ENCODE measurements around the gene CD40.

The CD40 gene

DNA sequence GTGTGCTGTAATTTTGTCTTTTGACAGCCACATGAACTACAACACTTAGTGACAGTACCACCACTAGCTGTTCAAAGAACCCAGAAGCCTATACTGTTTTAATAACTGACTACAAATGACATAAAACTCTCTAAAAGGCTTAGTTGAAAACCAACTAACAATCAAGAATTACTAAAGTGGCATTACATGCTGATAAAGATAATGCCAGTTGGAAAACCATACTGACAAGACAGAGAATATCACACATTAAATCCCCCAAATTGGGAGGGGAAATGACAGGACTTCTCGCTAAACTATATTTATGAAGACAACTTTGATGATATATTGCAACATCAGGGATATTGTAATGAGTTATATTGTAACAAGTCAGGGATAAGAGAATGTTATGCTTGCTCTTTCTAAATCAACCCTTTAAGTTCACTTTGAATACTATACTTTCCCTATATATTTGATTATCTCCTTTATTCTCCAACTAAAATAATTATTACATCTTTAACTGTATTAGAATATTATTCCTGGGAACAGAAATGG, 34.5 kb upstream of the CD40 start:
- peaks cover 6% of the 10 kb centered on the region for H3K4me1 ChIP-seq (ENCODE audit: control insufficient read depth, low read depth, low read length)
- no CpG with 5 or more reads among the region's 1 CpG for WGBS (ENCODE audit: extremely low coverage, insufficient coverage, low lambda C conversion rate)

DNA sequence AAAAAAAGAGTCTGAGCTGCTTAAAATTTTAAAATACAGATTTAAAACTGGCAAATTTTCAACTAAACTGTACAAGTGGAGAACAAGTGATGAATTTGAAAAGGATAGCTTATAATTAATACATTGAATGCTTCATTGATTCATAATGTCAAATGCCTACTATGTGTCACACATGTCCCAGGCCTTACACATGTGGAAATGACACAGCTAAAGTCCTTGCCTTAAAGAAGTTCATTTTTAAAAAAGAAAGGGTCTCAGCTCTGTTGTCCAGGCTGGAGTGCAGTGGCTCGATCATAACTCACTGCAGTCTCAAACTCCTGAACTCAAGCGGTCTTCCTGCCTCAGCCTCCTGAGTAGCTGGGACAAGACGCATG, 33.3 kb upstream of the CD40 start:
- Histone ChIP-seq H3K23ac (ENCODE audit: low read length) (no peak overlapping the region), H3K79me1 (ENCODE audit: low read length) (peaks cover 10% of the 10 kb centered on the region), H3K18ac (ENCODE audit: low read length) (no peak overlapping the region), H2BK120ac (ENCODE audit: low read depth, low read length) (no peak overlapping the region), H3K4ac (ENCODE audit: low read depth, low read length) (no peak overlapping the region), H3K79me2 (ENCODE audit: control insufficient read depth, insufficient read depth, low read length) (peaks cover 59% of the 10 kb centered on the region), H3K4me2 (ENCODE audit: low read length) (no peak overlapping the region), H3K4me3 (ENCODE audit: low read length) (no peak overlapping the region), H2BK5ac (ENCODE audit: low read length) (no peak overlapping the region), H3K27ac (ENCODE audit: low read depth, low read length) (no peak overlapping the region), H3K36me3 (ENCODE audit: control insufficient read depth, insufficient read depth, low read length) (no peaks in the 10 kb centered on the region), H3K56ac (ENCODE audit: low read length) (no peak overlapping the region), H4K5ac (ENCODE audit: low read length) (no peak overlapping the region), H2AK5ac (ENCODE audit: low read length) (no peak overlapping the region), H3K27me3 (ENCODE audit: insufficient read depth, low read length, poor library complexity) (no peaks in the 10 kb centered on the region), H4K8ac (ENCODE audit: low read depth, low read length) (no peak overlapping the region), H3K4me1 (ENCODE audit: control insufficient read depth, low read depth, low read length) (peaks cover 7% of the 10 kb centered on the region), H3K9ac (ENCODE audit: low read length) (no peak overlapping the region), H2BK15ac (replicated peaks; ENCODE audit: low read depth) (no peak overlapping the region)
- no peak for DNase-seq
- WGBS (ENCODE audit: extremely low coverage, insufficient coverage, low lambda C conversion rate), result no CpG with 5 or more reads among the region's 3 CpGs

More for the DNA sequence above, 34.5 kb upstream of the CD40 start:
- H3K56ac ChIP-seq (ENCODE audit: low read length), result no peak overlapping the region
- no peak overlapping the region for H3K4me2 ChIP-seq (ENCODE audit: low read length)
- no peak for DNase-seq
- no peak overlapping the region for H4K5ac ChIP-seq (ENCODE audit: low read length)
- H3K23ac ChIP-seq (ENCODE audit: low read length), result no peak overlapping the region
- H2BK5ac ChIP-seq (ENCODE audit: low read length), result no peak overlapping the region
- H3K4me3 ChIP-seq (ENCODE audit: low read length), result no peak overlapping the region
- H3K79me1 ChIP-seq (ENCODE audit: low read length), result peaks cover 11% of the 10 kb centered on the region
- no peak overlapping the region for H4K8ac ChIP-seq (ENCODE audit: low read depth, low read length)
- H2AK5ac ChIP-seq (ENCODE audit: low read length), result no peak overlapping the region
- peaks cover 54% of the 10 kb centered on the region for H3K79me2 ChIP-seq (ENCODE audit: control insufficient read depth, insufficient read depth, low read length)
- no peak overlapping the region for H3K4ac ChIP-seq (ENCODE audit: low read depth, low read length)
- H2BK15ac ChIP-seq (replicated peaks; ENCODE audit: low read depth), result no peak overlapping the region
- H3K9ac ChIP-seq (ENCODE audit: low read length), result no peak overlapping the region
- no peak overlapping the region for H3K27ac ChIP-seq (ENCODE audit: low read depth, low read length)
- no peak overlapping the region for H3K18ac ChIP-seq (ENCODE audit: low read length)
- H3K36me3 ChIP-seq (ENCODE audit: control insufficient read depth, insufficient read depth, low read length), result no peaks in the 10 kb centered on the region
- no peak overlapping the region for H2BK120ac ChIP-seq (ENCODE audit: low read depth, low read length)
- H3K27me3 ChIP-seq (ENCODE audit: insufficient read depth, low read length, poor library complexity), result no peaks in the 10 kb centered on the region

DNA sequence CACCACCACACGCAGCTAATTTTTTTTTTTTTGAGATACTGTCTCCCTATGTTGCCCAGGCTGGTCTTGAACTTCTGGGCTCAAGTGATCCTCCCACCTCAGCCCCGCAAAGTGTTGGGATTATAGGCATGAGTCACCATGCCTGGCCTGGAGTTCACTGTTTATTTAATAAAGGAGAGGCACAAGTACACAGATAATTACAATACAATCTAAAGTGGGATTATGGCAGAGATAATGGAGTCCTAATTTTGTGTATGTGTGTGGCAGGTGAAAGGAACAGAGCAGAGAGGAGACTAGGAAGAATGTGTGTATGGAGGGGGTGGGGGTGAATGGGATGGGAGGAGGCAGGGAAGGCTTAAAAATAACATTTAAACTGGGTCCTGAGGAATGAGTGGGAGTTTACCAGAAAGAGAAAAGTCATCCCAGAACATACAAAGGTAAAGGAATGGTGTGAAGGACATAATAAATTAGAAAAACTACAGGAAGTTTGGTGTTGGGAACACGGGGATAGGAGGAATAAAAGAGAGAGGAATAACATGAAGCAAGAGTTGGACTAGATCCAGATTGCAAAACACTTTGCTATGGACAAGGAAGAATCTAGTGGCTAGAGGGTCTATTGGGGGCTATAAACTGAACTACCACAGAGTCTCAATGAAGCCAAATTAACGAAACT, 32.8 kb upstream of the CD40 start:
- WGBS (ENCODE audit: extremely low coverage, insufficient coverage, low lambda C conversion rate), result no CpG with 5 or more reads among the region's 4 CpGs
- H3K4ac ChIP-seq (ENCODE audit: low read depth, low read length), result no peak overlapping the region
- H3K4me3 ChIP-seq (ENCODE audit: low read length), result no peak overlapping the region

DNA sequence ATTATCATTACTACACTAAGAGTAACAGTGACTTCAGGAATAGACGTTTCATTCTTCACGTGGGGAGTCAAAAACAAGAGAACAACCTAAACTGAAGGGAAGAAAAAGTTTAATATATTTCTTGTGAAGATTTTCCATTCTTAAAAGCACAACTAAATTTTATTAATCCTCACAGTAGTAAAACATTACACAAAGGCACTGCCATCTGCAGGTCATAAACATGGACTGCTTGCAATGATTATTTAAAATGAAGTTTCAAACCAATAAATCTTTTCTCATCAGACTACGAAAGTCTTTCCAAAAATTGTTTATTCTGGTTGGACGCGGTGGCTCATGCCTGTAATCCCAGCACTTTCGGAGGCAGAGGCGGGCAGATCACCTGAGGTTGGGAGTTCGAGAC, 31.0 kb upstream of the CD40 start:
- H3K4ac ChIP-seq (ENCODE audit: low read depth, low read length), result no peak overlapping the region
- no peak overlapping the region for H2BK15ac ChIP-seq (replicated peaks; ENCODE audit: low read depth)
- H4K5ac ChIP-seq (ENCODE audit: low read length), result no peak overlapping the region
- no peaks in the 10 kb centered on the region for H3K36me3 ChIP-seq (ENCODE audit: control insufficient read depth, insufficient read depth, low read length)
- no peak overlapping the region for H3K9ac ChIP-seq (ENCODE audit: low read length)
- peaks cover 10% of the 10 kb centered on the region for H3K79me1 ChIP-seq (ENCODE audit: low read length)
- H4K8ac ChIP-seq (ENCODE audit: low read depth, low read length), result no peak overlapping the region
- H3K27ac ChIP-seq (ENCODE audit: low read depth, low read length), result no peak overlapping the region
- no peak overlapping the region for H3K4me2 ChIP-seq (ENCODE audit: low read length)
- peaks cover 59% of the 10 kb centered on the region for H3K79me2 ChIP-seq (ENCODE audit: control insufficient read depth, insufficient read depth, low read length)
- peaks cover 7% of the 10 kb centered on the region for H3K4me1 ChIP-seq (ENCODE audit: control insufficient read depth, low read depth, low read length)
- no peak overlapping the region for H3K23ac ChIP-seq (ENCODE audit: low read length)
- WGBS (ENCODE audit: extremely low coverage, insufficient coverage, low lambda C conversion rate), result no CpG with 5 or more reads among the region's 8 CpGs
- no peak for DNase-seq
- no peak overlapping the region for H2BK120ac ChIP-seq (ENCODE audit: low read depth, low read length)
- H3K18ac ChIP-seq (ENCODE audit: low read length), result no peak overlapping the region
- no peak overlapping the region for H2BK5ac ChIP-seq (ENCODE audit: low read length)
- H2AK5ac ChIP-seq (ENCODE audit: low read length), result no peak overlapping the region
- no peak overlapping the region for H3K56ac ChIP-seq (ENCODE audit: low read length)
- no peak overlapping the region for H3K4me3 ChIP-seq (ENCODE audit: low read length)
- H3K27me3 ChIP-seq (ENCODE audit: insufficient read depth, low read length, poor library complexity), result no peaks in the 10 kb centered on the region

More for the DNA sequence above, 32.8 kb upstream of the CD40 start:
- peaks cover 7% of the 10 kb centered on the region for H3K4me1 ChIP-seq (ENCODE audit: control insufficient read depth, low read depth, low read length)
- peaks cover 59% of the 10 kb centered on the region for H3K79me2 ChIP-seq (ENCODE audit: control insufficient read depth, insufficient read depth, low read length)
- H3K79me1 ChIP-seq (ENCODE audit: low read length), result peaks cover 10% of the 10 kb centered on the region
- no peak overlapping the region for H4K8ac ChIP-seq (ENCODE audit: low read depth, low read length)
- H2AK5ac ChIP-seq (ENCODE audit: low read length), result no peak overlapping the region
- H3K36me3 ChIP-seq (ENCODE audit: control insufficient read depth, insufficient read depth, low read length), result no peaks in the 10 kb centered on the region
- H2BK120ac ChIP-seq (ENCODE audit: low read depth, low read length), result no peak overlapping the region
- no peak overlapping the region for H4K5ac ChIP-seq (ENCODE audit: low read length)
- H3K27ac ChIP-seq (ENCODE audit: low read depth, low read length), result no peak overlapping the region
- DNase-seq, result peak; percentile 30
- no peak overlapping the region for H3K9ac ChIP-seq (ENCODE audit: low read length)
- no peaks in the 10 kb centered on the region for H3K27me3 ChIP-seq (ENCODE audit: insufficient read depth, low read length, poor library complexity)
- H3K23ac ChIP-seq (ENCODE audit: low read length), result no peak overlapping the region
- no peak overlapping the region for H2BK15ac ChIP-seq (replicated peaks; ENCODE audit: low read depth)
- H3K56ac ChIP-seq (ENCODE audit: low read length), result no peak overlapping the region
- H3K18ac ChIP-seq (ENCODE audit: low read length), result no peak overlapping the region
- H3K4me2 ChIP-seq (ENCODE audit: low read length), result no peak overlapping the region
- no peak overlapping the region for H2BK5ac ChIP-seq (ENCODE audit: low read length)

DNA sequence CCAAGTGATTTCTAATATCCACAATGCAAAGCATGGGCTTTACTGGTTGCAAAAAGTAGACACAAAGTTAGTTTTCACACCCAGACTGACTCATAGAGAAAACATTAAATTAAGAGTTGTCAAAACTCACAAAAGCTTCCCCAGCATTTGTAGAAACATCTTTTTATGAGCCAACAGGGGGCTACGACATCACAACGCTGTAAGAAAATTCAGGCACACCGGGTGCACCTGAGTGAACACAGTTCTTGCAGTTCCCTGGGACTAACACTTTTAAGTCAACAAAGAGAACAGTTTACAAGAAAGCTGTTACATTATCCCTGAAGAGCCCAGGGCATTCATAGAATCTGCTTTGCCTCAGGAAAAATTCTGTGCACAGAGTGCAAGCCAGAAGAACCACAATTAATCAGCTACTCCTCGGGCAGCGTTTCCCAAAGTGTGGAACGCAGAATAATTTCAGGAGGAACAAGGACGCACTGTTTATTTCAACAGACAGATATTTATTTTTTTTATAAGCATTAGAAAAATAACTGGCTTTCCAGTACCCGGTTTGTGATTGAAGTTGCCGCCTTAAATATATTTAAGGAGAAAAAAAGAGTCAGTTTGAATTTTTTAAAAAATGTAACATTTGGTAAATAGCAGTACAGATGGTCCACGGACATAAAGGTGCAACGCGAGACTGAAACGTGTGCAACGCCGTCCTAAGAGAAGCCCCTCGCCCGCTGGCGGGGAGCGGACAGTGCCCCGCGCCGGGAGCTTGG, 29.5 kb upstream of the CD40 start:
- peak overlapping the region; percentile 98 for H3K27ac ChIP-seq (ENCODE audit: low read depth, low read length)
- H3K4ac ChIP-seq (ENCODE audit: low read depth, low read length), result no peak overlapping the region
- no peak overlapping the region for H2BK15ac ChIP-seq (replicated peaks; ENCODE audit: low read depth)
- no peaks in the 10 kb centered on the region for H3K36me3 ChIP-seq (ENCODE audit: control insufficient read depth, insufficient read depth, low read length)
- no peak overlapping the region for H2BK5ac ChIP-seq (ENCODE audit: low read length)
- H4K8ac ChIP-seq (ENCODE audit: low read depth, low read length), result no peak overlapping the region
- peak overlapping the region; percentile 99 for H3K9ac ChIP-seq (ENCODE audit: low read length)
- H4K5ac ChIP-seq (ENCODE audit: low read length), result no peak overlapping the region
- peak overlapping the region; percentile 45 for H3K18ac ChIP-seq (ENCODE audit: low read length)
- no peak overlapping the region for H2AK5ac ChIP-seq (ENCODE audit: low read length)
- peak overlapping the region; percentile 97 for H3K4me3 ChIP-seq (ENCODE audit: low read length)
- peak overlapping the region; percentile 66 for H3K23ac ChIP-seq (ENCODE audit: low read length)
- peak overlapping the region; percentile 95 for H3K4me2 ChIP-seq (ENCODE audit: low read length)
- no peaks in the 10 kb centered on the region for H3K27me3 ChIP-seq (ENCODE audit: insufficient read depth, low read length, poor library complexity)
- peaks cover 7% of the 10 kb centered on the region for H3K4me1 ChIP-seq (ENCODE audit: control insufficient read depth, low read depth, low read length)
- DNase-seq, result no peak
- peaks cover 48% of the 10 kb centered on the region for H3K79me2 ChIP-seq (ENCODE audit: control insufficient read depth, insufficient read depth, low read length)
- H2BK120ac ChIP-seq (ENCODE audit: low read depth, low read length), result no peak overlapping the region
- no CpG with 5 or more reads among the region's 22 CpGs for WGBS (ENCODE audit: extremely low coverage, insufficient coverage, low lambda C conversion rate)
- H3K56ac ChIP-seq (ENCODE audit: low read length), result peak overlapping the region; percentile 100
- peaks cover 7% of the 10 kb centered on the region for H3K79me1 ChIP-seq (ENCODE audit: low read length)

Measured in mesendoderm (in vitro differentiated cells).